ENCODE results near the gene DIAPH1. TPM values are rescaled to one million over a fixed set of nuclear protein-coding genes. Genes with fewer than 3 reads are reported as not detected.

DIAPH1 gene
- total RNA-seq, 1 experiment from 2014 or later: 117 TPM

- Histone ChIP-seq H2AK5ac (ENCODE audit: insufficient read length, low read length) (no peak within 1 kb of the TSS), H2BK5ac (ENCODE audit: insufficient read length, low read length) (no peak within 1 kb of the TSS), H3K79me2 (ENCODE audit: insufficient read depth, low read length) (no peaks in the 10 kb centered on the region; the same call in 1 of the 2 replicates), H3K14ac (ENCODE audit: insufficient read depth, low read length) (no peak within 1 kb of the TSS), H2BK12ac (ENCODE audit: insufficient read length, low read depth, low read length) (no peak within 1 kb of the TSS), H4K8ac (replicated peaks; ENCODE audit: insufficient read length, low read depth, low read length) (no peak within 1 kb of the TSS), H3K9ac (ENCODE audit: extremely low read depth, insufficient read length, low read length) (peak within 1 kb of the TSS; percentile 17), H3K9me3 (ENCODE audit: control insufficient read depth, low read depth, low read length) (no peaks in the 10 kb centered on the region), H3K4ac (ENCODE audit: low read depth, low read length) (no peak within 1 kb of the TSS), H2BK20ac (ENCODE audit: low read depth, low read length, poor library complexity, severe bottlenecking) (no peak within 1 kb of the TSS), H3K23me2 (ENCODE audit: insufficient read length, low read depth, low read length, poor library complexity, severe bottlenecking) (peaks cover 8% of the 10 kb centered on the region), H3K4me2 (ENCODE audit: insufficient read depth, insufficient read length, low read length) (peak within 1 kb of the TSS; percentile 91), H4K20me1 (ENCODE audit: control insufficient read depth, insufficient read depth, insufficient read length) (no peaks in the 10 kb centered on the region), H2BK15ac (ENCODE audit: low read depth, low read length) (no peak within 1 kb of the TSS), H3K18ac (ENCODE audit: insufficient read length, low read depth, low read length) (no peak within 1 kb of the TSS), H3K23ac (ENCODE audit: insufficient read length, low read depth, low read length) (no peak within 1 kb of the TSS), H4K5ac (ENCODE audit: insufficient read length, low read depth, low read length) (no peak within 1 kb of the TSS), H2BK120ac (ENCODE audit: low read depth, low read length, poor library complexity, severe bottlenecking) (no peak within 1 kb of the TSS), H3K27ac (ENCODE audit: insufficient read length, low read depth, low read length) (no peak within 1 kb of the TSS), H2AFZ (ENCODE audit: low read length) (no peak within 1 kb of the TSS), H3K79me1 (ENCODE audit: insufficient read depth, low read depth, low read length, poor library complexity, severe bottlenecking) (no peaks in the 10 kb centered on the region), H3K4me1 (ENCODE audit: insufficient read depth, low read length) (peaks cover 5% of the 10 kb centered on the region; the same call in 1 of the 2 replicates), H3T11ph (ENCODE audit: low read length) (no peak within 1 kb of the TSS), H3K56ac (ENCODE audit: insufficient read length, low read depth, low read length) (no peak within 1 kb of the TSS), H3K27me3 (ENCODE audit: insufficient read depth, low read length) (peaks cover 8% of the 10 kb centered on the region; the same call in 1 of the 2 replicates), H4K91ac (ENCODE audit: insufficient read length, low read depth, low read length) (no peak within 1 kb of the TSS)
- WGBS (ENCODE audit: extremely low coverage, insufficient read length, low lambda C conversion rate): no CpG with 5 or more reads among the region's 39 CpGs
- Mint-ChIP-seq H3K9me3 (no peaks in the 10 kb centered on the region), H3K27ac (peak within 1 kb of the TSS; percentile 16 to 67 (median 46); a peak in 5 of 7 replicates), H3K36me3 (ENCODE audit: insufficient read depth in 1 of 3, low read depth in 3 of 3) (peaks cover 5 to 11% (median 11%) of the 10 kb centered on the region in 3 experiments; a peak in 4 of 7 replicates), H3K4me3 (peak within 1 kb of the TSS; percentile 76 to 88), H3K27me3 (ENCODE audit: low read depth) (peaks cover 23% of the 10 kb centered on the region), H3K4me1 (peaks cover 39 to 43% of the 10 kb centered on the region in 2 experiments)
- no peak for TF ChIP-seq CTCF (conservative IDR thresholded peaks at IDR 0.05)
- peak; percentile 92 for DNase-seq
These were observed 134.0 kb downstream of the DIAPH1 start, which contains the start of gene PCDHGC4 for GRCh38 chr5:141484641-141485311. Gene PCDHGC4, plus strand, starts transcription at chr5:141485030. Its CDS starts 144 bp downstream, at chr5:141485174.

Data from H9 (cell line).